ENCODE data around the gene TMEM37. TPM values are rescaled to one million over a fixed set of nuclear protein-coding genes. Genes with fewer than 3 reads are reported as not detected.

TMEM37 gene
- total and polyA plus RNA-seq, 4 donors: 17.6 to 125 (median 37.4) TPM

DNA sequence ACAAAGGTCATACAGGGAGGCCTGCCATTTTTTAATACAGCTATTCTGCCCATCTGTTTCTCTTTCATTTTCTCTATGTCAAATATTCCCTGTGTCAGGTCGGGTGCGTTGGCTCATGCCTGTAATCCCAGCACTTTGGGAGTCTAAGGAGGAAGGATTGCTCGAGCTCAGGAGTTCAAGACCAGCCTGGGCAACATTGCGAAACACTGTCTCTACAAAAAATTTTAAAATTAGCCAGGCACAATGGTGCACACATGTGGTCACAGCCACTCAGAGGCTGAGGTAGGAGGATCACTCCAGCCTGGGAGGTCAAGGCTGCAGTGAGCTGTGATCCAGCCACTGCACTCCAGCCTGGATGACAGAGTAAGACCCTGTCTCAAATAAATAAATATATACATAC lies 34.7 kb downstream of the TMEM37 start (continued):
- no peak for TF ChIP-seq NR2F2 (IDR thresholded peaks at IDR 0.05)

DNA sequence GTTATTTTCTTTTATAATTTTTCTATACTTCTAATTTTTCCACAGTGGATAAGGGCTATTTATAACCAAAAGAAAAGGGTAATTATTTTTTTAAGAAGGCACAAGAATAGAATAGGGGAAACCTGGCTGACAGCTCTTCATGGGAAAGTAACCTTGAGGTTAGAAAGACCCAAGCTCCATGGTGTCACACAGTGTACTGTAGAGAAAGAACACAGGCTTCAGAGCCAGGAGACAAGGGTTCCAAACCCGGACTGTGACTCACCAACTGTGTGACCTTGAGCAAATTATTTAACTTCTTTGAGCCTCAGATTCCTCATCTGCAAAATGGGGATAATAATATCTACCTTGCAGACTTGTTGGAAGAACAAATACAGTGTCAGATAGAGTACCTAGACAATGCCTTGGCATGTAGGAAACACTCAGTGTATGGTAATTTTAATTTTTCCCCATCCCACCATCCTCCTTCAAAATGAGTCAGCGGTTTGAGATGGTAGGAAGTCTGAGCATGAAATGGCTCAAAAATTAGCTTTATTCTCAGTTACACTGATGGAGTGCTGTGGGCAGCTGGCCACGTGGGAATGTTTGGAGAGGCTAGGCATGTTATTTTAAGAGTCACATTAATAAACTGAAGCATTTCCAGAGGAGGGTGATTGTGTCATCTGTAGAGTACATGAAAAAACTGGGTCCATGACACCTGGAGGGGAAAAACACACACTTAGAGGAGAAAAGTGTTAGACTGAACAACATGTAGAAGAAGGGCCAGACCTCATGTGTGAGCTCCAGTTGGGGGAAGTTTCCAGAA lies 36.7 kb downstream of the TMEM37 start:
- Histone ChIP-seq H3K9me3 (ENCODE audit: control insufficient read depth in 4 of 4, low read length in 3 of 4) (no peaks in the 10 kb centered on the region), H3K36me3 (ENCODE audit: control insufficient read depth in 4 of 4, insufficient read depth in 3 of 4, low read depth in 1 of 4, low read length in 3 of 4) (no peaks in the 10 kb centered on the region), H3K9ac (ENCODE audit: low read depth in 1 of 2, low read length in 2 of 2) (no peak overlapping the region), H3K27me3 (ENCODE audit: control insufficient read depth in 4 of 4, insufficient read depth in 4 of 4, low read length in 3 of 4) (no peaks in the 10 kb centered on the region), H3K4me3 (ENCODE audit: low read depth in 1 of 3, low read length in 3 of 3) (no peak overlapping the region), H3K27ac (ENCODE audit: low read depth in 1 of 2, low read length in 2 of 2) (no peak overlapping the region), H3K4me1 (ENCODE audit: control insufficient read depth in 4 of 4, insufficient read depth in 4 of 4, low read length in 3 of 4) (no peaks in the 10 kb centered on the region)
- TF ChIP-seq NR2F2 (IDR thresholded peaks at IDR 0.05): no peak
- no peak for DNase-seq (ENCODE audit: low spot score)
- WGBS: 66% methylated on average over 3 of the region's 3 CpGs

DNA sequence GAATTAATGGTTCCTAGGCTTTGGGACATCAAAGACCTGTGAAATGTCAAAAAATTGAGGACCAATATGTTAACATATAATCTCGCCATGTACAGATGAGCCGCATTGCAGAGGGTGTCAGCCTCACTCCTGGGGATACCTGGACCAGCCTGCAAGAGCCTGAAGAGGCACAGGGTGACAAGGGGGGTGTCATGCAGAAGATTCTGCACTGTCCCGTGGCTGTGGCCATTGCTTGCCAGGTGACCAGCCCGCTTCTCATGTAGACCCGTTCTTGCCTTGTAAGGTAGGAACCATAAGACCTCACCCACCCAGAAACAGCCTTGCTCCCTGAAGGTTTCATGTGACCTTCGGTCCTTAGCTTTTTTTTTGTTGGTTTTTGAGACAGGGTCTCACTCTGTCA lies 37.5 kb downstream of the TMEM37 start:
- H3K27ac ChIP-seq (ENCODE audit: low read depth in 1 of 2, low read length in 2 of 2): no peak overlapping the region
- WGBS: 90% methylated on average over 6 of the region's 6 CpGs
- H3K36me3 ChIP-seq (ENCODE audit: control insufficient read depth in 4 of 4, insufficient read depth in 3 of 4, low read depth in 1 of 4, low read length in 3 of 4): no peaks in the 10 kb centered on the region
- DNase-seq (ENCODE audit: low spot score): no peak
- no peaks in the 10 kb centered on the region for H3K27me3 ChIP-seq (ENCODE audit: control insufficient read depth in 4 of 4, insufficient read depth in 4 of 4, low read length in 3 of 4)
- no peaks in the 10 kb centered on the region for H3K4me1 ChIP-seq (ENCODE audit: control insufficient read depth in 4 of 4, insufficient read depth in 4 of 4, low read length in 3 of 4)
- no peaks in the 10 kb centered on the region for H3K9me3 ChIP-seq (ENCODE audit: control insufficient read depth in 4 of 4, low read length in 3 of 4)
- H3K4me3 ChIP-seq (ENCODE audit: low read depth in 1 of 3, low read length in 3 of 3): no peak overlapping the region
- no peak overlapping the region for H3K9ac ChIP-seq (ENCODE audit: low read depth in 1 of 2, low read length in 2 of 2)
- TF ChIP-seq, protein P1, sequence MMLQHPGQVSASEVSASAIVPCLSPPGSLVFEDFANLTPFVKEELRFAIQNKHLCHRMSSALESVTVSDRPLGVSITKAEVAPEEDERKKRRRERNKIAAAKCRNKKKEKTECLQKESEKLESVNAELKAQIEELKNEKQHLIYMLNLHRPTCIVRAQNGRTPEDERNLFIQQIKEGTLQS (IDR thresholded peaks at IDR 0.05): no peak
- no peak for TF ChIP-seq HNF4G (IDR thresholded peaks at IDR 0.05)
- TF ChIP-seq RXRA (IDR thresholded peaks at IDR 0.05): no peak
- TF ChIP-seq YY1 (IDR thresholded peaks at IDR 0.05): no peak
- TF ChIP-seq, protein P2, sequence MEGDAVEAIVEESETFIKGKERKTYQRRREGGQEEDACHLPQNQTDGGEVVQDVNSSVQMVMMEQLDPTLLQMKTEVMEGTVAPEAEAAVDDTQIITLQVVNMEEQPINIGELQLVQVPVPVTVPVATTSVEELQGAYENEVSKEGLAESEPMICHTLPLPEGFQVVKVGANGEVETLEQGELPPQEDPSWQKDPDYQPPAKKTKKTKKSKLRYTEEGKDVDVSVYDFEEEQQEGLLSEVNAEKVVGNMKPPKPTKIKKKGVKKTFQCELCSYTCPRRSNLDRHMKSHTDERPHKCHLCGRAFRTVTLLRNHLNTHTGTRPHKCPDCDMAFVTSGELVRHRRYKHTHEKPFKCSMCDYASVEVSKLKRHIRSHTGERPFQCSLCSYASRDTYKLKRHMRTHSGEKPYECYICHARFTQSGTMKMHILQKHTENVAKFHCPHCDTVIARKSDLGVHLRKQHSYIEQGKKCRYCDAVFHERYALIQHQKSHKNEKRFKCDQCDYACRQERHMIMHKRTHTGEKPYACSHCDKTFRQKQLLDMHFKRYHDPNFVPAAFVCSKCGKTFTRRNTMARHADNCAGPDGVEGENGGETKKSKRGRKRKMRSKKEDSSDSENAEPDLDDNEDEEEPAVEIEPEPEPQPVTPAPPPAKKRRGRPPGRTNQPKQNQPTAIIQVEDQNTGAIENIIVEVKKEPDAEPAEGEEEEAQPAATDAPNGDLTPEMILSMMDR (IDR thresholded peaks at IDR 0.05; ENCODE audit: low read depth, low read length, missing input control): no peak
- no peak for TF ChIP-seq TAF1 (conservative IDR thresholded peaks at IDR 0.05)
- TF ChIP-seq SP1 (IDR thresholded peaks at IDR 0.05): no peak
- TF ChIP-seq, protein P3, sequence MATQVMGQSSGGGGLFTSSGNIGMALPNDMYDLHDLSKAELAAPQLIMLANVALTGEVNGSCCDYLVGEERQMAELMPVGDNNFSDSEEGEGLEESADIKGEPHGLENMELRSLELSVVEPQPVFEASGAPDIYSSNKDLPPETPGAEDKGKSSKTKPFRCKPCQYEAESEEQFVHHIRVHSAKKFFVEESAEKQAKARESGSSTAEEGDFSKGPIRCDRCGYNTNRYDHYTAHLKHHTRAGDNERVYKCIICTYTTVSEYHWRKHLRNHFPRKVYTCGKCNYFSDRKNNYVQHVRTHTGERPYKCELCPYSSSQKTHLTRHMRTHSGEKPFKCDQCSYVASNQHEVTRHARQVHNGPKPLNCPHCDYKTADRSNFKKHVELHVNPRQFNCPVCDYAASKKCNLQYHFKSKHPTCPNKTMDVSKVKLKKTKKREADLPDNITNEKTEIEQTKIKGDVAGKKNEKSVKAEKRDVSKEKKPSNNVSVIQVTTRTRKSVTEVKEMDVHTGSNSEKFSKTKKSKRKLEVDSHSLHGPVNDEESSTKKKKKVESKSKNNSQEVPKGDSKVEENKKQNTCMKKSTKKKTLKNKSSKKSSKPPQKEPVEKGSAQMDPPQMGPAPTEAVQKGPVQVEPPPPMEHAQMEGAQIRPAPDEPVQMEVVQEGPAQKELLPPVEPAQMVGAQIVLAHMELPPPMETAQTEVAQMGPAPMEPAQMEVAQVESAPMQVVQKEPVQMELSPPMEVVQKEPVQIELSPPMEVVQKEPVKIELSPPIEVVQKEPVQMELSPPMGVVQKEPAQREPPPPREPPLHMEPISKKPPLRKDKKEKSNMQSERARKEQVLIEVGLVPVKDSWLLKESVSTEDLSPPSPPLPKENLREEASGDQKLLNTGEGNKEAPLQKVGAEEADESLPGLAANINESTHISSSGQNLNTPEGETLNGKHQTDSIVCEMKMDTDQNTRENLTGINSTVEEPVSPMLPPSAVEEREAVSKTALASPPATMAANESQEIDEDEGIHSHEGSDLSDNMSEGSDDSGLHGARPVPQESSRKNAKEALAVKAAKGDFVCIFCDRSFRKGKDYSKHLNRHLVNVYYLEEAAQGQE (IDR thresholded peaks at IDR 0.05): no peak
- TF ChIP-seq, protein P4, sequence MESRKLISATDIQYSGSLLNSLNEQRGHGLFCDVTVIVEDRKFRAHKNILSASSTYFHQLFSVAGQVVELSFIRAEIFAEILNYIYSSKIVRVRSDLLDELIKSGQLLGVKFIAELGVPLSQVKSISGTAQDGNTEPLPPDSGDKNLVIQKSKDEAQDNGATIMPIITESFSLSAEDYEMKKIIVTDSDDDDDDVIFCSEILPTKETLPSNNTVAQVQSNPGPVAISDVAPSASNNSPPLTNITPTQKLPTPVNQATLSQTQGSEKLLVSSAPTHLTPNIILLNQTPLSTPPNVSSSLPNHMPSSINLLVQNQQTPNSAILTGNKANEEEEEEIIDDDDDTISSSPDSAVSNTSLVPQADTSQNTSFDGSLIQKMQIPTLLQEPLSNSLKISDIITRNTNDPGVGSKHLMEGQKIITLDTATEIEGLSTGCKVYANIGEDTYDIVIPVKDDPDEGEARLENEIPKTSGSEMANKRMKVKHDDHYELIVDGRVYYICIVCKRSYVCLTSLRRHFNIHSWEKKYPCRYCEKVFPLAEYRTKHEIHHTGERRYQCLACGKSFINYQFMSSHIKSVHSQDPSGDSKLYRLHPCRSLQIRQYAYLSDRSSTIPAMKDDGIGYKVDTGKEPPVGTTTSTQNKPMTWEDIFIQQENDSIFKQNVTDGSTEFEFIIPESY (IDR thresholded peaks at IDR 0.05): no peak
- TF ChIP-seq, protein P5, sequence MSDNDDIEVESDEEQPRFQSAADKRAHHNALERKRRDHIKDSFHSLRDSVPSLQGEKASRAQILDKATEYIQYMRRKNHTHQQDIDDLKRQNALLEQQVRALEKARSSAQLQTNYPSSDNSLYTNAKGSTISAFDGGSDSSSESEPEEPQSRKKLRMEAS (IDR thresholded peaks at IDR 0.05): no peak
- no peak for TF ChIP-seq RAD21 (IDR thresholded peaks at IDR 0.05)
- TF ChIP-seq NR2F2 (IDR thresholded peaks at IDR 0.05): no peak
- no peak for TF ChIP-seq EGR1 (IDR thresholded peaks at IDR 0.05; ENCODE audit: low read depth in 2 of 2)

All from liver (tissue), 9 donors.